HEK293 (cell line): ENCODE measurements around the gene ZNF184.

Source experiments
- KLF1 ChIP-seq: fragments of 450-650 bp; formaldehyde crosslinking; IDR thresholded peaks from 2 replicates; pipeline ENCODE4 v1.5.1; 2016; ENCODE audit warnings: missing biosample characterization, missing genetic modification characterization
- ZBTB17 ChIP-seq: fragments of 450-650 bp; formaldehyde crosslinking; IDR thresholded peaks from 2 replicates; pipeline ENCODE4 v1.5.1; 2016; ENCODE audit warnings: missing biosample characterization, missing genetic modification characterization
- ZBTB20 ChIP-seq: fragments of 450-650 bp; formaldehyde crosslinking; IDR thresholded peaks from 2 replicates; pipeline ENCODE4 v1.5.1; 2016; ENCODE audit warnings: missing biosample characterization, missing genetic modification characterization
- ZFP3 ChIP-seq: fragments of 450-650 bp; formaldehyde crosslinking; IDR thresholded peaks from 2 replicates; pipeline ENCODE4 v1.5.1; 2016; ENCODE audit warnings: low read depth, missing biosample characterization, missing genetic modification characterization
- ZNF221 ChIP-seq: fragments of 450-650 bp; formaldehyde crosslinking; IDR thresholded peaks from 2 replicates; pipeline ENCODE4 v1.5.1; 2017; ENCODE audit warnings: missing biosample characterization, missing genetic modification characterization, borderline replicate concordance
- ZNF274 ChIP-seq, 2 experiments: fragments of 200-500 bp in 1 of 2; fragments of 450-650 bp in 1 of 2; sonication (Bioruptor generic) in 1 of 2; formaldehyde crosslinking in 1 of 2; IDR thresholded peaks; 2 replicates each; pipeline versions ENCODE4 v1.5.1 to v1.6.1; 2014 to 2016; ENCODE audit warnings: borderline replicate concordance in 1 of 2, inconsistent platforms in 1 of 2, low read length in 1 of 2, missing biosample characterization in 1 of 2, missing genetic modification characterization in 1 of 2
- ZNF302 ChIP-seq: fragments of 450-650 bp; formaldehyde crosslinking; IDR thresholded peaks from 2 replicates; pipeline ENCODE4 v1.5.1; 2016; ENCODE audit warnings: missing biosample characterization, missing genetic modification characterization, low read depth
- ZNF350 ChIP-seq: fragments of 450-650 bp; formaldehyde crosslinking; IDR thresholded peaks from 2 replicates; pipeline ENCODE4 v1.5.0; 2017; ENCODE audit warnings: missing biosample characterization, mild to moderate bottlenecking, missing genetic modification characterization
- ZNF510 ChIP-seq: fragments of 450-650 bp; formaldehyde crosslinking; IDR thresholded peaks from 2 replicates; pipeline ENCODE4 v1.5.1; 2018; ENCODE audit warnings: mild to moderate bottlenecking, missing genetic modification characterization, missing biosample characterization; ENCODE audit not compliant: insufficient replicate concordance
- ZNF837 ChIP-seq: fragments of 450-650 bp; formaldehyde crosslinking; IDR thresholded peaks from 2 replicates; pipeline ENCODE4 v1.5.1; 2016; ENCODE audit warnings: missing biosample characterization, missing genetic modification characterization
- TF ChIP-seq, protein P1 (sequence below): fragments of 450-650 bp; formaldehyde crosslinking; IDR thresholded peaks from 2 replicates; pipeline ENCODE4 v1.5.1; 2016; ENCODE audit warnings: missing biosample characterization, missing genetic modification characterization, low read depth
- TF ChIP-seq, protein P2 (sequence below): fragments of 450-650 bp; formaldehyde crosslinking; IDR thresholded peaks from 2 replicates; pipeline ENCODE4 v1.5.1; 2016; ENCODE audit warnings: missing biosample characterization, missing genetic modification characterization
- TF ChIP-seq, protein P3 (sequence below): fragments of 450-650 bp; formaldehyde crosslinking; optimal IDR thresholded peaks from 2 replicates; pipeline ENCODE3; 2016; ENCODE audit warnings: missing biosample characterization, mild to moderate bottlenecking, missing genetic modification characterization
- TF ChIP-seq, protein P4 (sequence below): fragments of 450-650 bp; formaldehyde crosslinking; IDR thresholded peaks from 2 replicates; pipeline ENCODE4 v1.5.1; 2016; ENCODE audit warnings: missing biosample characterization, missing genetic modification characterization

DNA sequence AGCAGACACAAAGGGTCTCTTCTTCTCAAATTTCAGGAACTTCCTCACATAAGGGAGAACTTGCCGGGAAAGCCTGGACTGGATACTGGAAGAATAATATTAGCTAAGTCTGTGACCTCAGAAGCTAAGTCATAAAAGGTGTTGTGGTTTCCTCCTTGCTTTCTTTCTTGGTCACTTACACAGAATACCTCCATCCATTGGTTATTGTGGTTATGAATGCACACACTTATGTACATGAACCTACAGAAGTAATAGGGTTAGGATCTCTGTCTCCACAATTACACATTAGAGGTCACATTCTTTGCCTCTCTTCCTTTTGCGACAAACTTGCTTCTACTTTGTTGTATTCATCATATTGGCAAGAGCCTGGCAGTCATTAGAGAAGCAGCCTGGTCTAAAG is 43.9 kb downstream of the ZNF184 start:
- no peak for TF ChIP-seq ZFP3 (tag by site-specific recombination)
- no peak for TF ChIP-seq ZNF274 (IDR thresholded peaks at IDR 0.05; ENCODE audit: low read length)
- no peak for TF ChIP-seq ZNF274 (tag by site-specific recombination; IDR thresholded peaks at IDR 0.05; ENCODE audit: borderline replicate concordance)
- TF ChIP-seq, protein P1, sequence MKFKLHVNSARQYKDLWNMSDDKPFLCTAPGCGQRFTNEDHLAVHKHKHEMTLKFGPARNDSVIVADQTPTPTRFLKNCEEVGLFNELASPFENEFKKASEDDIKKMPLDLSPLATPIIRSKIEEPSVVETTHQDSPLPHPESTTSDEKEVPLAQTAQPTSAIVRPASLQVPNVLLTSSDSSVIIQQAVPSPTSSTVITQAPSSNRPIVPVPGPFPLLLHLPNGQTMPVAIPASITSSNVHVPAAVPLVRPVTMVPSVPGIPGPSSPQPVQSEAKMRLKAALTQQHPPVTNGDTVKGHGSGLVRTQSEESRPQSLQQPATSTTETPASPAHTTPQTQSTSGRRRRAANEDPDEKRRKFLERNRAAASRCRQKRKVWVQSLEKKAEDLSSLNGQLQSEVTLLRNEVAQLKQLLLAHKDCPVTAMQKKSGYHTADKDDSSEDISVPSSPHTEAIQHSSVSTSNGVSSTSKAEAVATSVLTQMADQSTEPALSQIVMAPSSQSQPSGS, result no peak
- TF ChIP-seq, protein P2, sequence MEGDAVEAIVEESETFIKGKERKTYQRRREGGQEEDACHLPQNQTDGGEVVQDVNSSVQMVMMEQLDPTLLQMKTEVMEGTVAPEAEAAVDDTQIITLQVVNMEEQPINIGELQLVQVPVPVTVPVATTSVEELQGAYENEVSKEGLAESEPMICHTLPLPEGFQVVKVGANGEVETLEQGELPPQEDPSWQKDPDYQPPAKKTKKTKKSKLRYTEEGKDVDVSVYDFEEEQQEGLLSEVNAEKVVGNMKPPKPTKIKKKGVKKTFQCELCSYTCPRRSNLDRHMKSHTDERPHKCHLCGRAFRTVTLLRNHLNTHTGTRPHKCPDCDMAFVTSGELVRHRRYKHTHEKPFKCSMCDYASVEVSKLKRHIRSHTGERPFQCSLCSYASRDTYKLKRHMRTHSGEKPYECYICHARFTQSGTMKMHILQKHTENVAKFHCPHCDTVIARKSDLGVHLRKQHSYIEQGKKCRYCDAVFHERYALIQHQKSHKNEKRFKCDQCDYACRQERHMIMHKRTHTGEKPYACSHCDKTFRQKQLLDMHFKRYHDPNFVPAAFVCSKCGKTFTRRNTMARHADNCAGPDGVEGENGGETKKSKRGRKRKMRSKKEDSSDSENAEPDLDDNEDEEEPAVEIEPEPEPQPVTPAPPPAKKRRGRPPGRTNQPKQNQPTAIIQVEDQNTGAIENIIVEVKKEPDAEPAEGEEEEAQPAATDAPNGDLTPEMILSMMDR (tag by site-specific recombination), result no peak
- TF ChIP-seq, protein P3, sequence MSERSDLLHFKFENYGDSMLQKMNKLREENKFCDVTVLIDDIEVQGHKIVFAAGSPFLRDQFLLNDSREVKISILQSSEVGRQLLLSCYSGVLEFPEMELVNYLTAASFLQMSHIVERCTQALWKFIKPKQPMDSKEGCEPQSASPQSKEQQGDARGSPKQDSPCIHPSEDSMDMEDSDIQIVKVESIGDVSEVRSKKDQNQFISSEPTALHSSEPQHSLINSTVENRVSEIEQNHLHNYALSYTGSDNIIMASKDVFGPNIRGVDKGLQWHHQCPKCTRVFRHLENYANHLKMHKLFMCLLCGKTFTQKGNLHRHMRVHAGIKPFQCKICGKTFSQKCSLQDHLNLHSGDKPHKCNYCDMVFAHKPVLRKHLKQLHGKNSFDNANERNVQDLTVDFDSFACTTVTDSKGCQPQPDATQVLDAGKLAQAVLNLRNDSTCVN, result no peak
- TF ChIP-seq ZNF221 (tag by site-specific recombination), result no peak
- TF ChIP-seq, protein P4, sequence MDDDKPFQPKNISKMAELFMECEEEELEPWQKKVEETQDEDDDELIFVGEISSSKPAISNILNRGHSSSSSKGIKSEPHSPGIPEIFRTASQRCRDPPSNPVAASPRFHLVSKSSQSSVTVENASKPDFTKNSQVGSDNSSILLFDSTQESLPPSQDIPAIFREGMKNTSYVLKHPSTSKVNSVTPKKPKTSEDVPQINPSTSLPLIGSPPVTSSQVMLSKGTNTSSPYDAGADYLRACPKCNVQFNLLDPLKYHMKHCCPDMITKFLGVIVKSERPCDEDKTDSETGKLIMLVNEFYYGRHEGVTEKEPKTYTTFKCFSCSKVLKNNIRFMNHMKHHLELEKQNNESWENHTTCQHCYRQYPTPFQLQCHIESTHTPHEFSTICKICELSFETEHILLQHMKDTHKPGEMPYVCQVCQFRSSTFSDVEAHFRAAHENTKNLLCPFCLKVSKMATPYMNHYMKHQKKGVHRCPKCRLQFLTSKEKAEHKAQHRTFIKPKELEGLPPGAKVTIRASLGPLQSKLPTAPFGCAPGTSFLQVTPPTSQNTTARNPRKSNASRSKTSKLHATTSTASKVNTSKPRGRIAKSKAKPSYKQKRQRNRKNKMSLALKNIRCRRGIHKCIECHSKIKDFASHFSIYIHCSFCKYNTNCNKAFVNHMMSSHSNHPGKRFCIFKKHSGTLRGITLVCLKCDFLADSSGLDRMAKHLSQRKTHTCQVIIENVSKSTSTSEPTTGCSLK (tag by site-specific recombination), result no peak
- no peak for TF ChIP-seq KLF1
- TF ChIP-seq ZNF510, result no peak
- no peak for TF ChIP-seq ZBTB20 (tag by site-specific recombination)
- no peak for TF ChIP-seq ZNF837 (tag by site-specific recombination)
- no peak for TF ChIP-seq ZNF302 (tag by site-specific recombination)
- no peak for TF ChIP-seq ZNF350 (tag by site-specific recombination)
- TF ChIP-seq ZBTB17 (tag by site-specific recombination), result no peak
